HG02798 (cell line): ENCODE results near the gene ADGRG3.

Experiments
- ATAC-seq: cut with Tn5 transposase; IDR thresholded peaks from one replicate; pipeline ENCODE4 v1.9.1; 2021; ENCODE audit warnings: mild to moderate bottlenecking; ENCODE audit not compliant: unreplicated experiment, poor library complexity

ADGRG3 gene, protein sequence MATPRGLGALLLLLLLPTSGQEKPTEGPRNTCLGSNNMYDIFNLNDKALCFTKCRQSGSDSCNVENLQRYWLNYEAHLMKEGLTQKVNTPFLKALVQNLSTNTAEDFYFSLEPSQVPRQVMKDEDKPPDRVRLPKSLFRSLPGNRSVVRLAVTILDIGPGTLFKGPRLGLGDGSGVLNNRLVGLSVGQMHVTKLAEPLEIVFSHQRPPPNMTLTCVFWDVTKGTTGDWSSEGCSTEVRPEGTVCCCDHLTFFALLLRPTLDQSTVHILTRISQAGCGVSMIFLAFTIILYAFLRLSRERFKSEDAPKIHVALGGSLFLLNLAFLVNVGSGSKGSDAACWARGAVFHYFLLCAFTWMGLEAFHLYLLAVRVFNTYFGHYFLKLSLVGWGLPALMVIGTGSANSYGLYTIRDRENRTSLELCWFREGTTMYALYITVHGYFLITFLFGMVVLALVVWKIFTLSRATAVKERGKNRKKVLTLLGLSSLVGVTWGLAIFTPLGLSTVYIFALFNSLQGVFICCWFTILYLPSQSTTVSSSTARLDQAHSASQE

DNA sequence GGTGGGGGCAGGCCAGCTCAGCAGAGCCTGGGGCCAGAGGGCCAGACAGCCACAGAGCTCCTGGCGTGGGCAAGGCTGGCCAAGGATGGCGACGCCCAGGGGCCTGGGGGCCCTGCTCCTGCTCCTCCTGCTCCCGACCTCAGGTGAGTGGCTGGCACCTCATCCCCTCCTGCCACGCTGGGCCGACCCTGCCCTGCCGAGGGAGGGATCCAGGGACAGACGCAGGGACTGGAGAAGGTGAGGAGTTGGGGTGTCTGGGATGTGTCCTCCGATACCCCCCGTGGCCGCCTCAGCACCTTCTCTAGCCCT, at the start of gene ADGRG3:
Gene ADGRG3 (plus strand): TSS at position 44 of the 309 bp plus-strand sequence. CDS start 42 bp downstream, at position 86.
- no peak for ATAC-seq

DNA sequence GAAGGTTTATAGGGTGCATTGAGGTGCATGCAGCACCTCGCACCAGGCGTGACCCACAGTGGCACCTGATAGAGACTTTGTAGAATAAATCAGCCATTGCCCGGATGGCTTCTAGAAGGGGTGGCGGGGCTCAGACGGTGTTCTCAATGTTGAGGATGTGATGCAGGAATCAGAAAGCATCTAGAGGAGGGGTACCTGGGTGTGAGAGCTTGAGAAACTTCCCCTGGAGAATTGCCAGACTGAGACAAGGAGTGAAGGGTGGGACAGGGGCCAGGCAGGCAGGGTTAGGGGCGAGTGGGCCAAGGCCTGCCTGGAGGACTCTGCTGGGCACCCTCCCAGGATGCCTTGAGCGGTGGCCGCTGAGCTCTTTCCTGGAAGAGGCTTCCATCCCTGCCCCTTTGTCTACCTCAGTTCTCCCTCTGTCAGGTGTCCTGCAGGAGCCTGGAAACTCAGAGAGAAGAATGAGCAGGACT, 48.9 kb upstream of the ADGRG3 start:
- no peak for ATAC-seq

DNA sequence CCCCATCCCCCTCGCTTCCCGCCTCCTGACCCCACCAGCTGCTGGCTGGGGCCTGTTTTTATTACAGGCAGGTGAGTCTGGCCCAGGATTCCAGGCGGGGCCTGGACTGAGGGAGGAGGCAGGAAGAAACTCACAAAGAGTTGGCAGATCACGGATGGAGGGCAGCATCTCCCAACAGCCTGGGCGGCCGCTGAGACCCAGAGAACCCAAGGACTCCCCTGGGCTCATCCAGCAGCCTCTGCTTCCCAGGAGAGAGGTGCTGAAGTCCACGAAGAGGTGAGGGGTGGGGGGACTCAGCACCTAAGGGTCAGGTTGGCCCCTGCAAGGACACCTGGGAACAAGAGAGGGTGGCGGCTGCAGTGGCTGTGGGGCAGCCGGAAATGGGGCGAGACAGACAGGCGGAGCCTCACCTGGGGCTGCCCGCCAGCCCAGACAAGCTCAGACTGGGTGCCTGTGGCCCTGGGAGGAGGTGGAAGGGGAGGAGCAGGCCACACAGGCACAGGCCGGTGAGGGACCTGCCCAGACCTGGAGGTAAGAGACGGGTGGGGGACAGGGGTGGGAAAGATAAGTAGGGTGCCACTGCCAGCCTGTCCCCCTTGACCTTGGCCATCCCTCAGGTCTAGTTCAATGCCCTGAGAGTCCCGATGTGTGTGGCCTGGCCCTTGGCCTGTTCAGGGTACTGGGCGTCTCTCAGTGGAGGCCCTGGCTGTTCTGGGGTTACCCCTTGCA, 48.3 kb upstream of the ADGRG3 start:
- ATAC-seq: no peak

DNA sequence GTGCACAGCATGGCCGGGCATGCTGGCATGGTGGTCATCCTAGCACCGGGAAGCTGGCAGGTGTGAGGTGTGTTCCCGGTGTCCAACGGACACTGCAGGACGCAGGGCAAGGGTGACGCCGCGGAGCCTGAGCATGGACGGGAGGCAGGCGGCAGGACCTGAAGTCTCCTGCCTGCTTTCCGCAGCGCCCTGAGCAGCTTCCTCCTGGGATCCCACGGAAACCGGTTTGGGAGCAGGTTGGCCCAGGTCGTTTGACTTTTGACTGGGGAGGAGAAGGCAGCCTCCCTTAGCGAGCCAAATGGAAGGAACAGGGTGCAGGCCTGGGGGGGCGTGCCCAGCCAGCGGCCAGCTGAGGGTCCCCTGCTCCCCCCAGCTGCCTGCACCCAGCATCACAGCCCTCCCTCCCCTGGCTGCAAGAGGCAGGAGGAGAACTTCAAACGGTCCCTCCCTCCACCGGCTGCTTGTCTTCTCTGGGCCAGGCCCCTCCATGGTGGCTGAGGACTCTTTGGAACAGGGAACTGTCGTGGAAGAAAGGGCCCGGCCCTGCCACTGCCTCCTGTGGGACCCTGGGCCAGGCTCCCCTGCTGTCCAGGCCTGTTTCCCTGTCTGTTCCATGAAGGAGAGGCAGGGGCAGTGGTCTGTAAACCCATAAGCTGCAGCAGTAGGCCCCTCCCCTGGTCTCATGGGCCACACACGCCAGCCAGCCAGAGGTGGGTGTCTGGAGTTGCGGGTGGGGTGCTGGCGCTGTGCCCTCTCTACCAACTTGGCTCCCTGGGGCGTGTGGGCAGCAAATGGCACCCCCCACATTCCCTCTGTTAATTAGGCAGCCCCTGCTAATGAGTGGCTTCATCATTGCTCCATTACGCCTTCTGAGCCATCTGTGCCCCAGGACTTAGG, 47.5 kb upstream of the ADGRG3 start:
- ATAC-seq: no peak

DNA sequence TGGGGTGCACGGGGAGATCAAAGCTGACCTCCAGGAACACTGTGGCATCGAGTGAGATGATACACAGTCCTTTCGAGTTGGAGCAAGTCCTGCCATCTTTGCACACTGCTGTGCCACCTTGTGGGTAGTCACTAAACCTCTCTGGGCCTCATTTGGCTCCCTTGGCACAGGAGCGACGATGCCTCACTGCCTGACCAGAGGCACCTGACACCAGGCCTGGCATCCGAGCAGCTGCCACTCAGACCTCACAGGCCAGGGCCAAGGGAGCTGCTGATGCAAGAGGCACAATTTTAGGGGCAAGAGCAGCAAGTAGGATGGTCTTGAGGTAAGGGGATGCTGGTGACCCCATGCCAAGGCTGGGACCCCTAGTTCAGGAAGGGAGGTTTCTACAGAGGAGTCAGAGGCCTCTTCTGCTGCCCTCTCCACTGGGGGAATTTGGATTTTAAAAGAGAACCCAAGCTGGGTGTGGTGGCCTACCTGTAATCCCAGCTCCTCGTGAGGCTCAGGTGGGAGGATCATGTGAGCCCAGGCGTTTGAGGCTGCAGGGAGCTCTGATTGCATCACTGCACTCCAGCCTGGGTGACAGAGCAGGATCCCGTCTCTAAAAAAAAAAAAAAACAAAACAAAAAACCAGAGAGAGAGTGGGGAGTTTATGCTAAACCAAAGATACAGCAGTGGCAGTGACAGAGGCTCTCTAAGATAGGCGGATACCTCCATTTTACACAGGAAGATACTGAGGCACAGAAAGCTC, 46.4 kb upstream of the ADGRG3 start:
- ATAC-seq: no peak

DNA sequence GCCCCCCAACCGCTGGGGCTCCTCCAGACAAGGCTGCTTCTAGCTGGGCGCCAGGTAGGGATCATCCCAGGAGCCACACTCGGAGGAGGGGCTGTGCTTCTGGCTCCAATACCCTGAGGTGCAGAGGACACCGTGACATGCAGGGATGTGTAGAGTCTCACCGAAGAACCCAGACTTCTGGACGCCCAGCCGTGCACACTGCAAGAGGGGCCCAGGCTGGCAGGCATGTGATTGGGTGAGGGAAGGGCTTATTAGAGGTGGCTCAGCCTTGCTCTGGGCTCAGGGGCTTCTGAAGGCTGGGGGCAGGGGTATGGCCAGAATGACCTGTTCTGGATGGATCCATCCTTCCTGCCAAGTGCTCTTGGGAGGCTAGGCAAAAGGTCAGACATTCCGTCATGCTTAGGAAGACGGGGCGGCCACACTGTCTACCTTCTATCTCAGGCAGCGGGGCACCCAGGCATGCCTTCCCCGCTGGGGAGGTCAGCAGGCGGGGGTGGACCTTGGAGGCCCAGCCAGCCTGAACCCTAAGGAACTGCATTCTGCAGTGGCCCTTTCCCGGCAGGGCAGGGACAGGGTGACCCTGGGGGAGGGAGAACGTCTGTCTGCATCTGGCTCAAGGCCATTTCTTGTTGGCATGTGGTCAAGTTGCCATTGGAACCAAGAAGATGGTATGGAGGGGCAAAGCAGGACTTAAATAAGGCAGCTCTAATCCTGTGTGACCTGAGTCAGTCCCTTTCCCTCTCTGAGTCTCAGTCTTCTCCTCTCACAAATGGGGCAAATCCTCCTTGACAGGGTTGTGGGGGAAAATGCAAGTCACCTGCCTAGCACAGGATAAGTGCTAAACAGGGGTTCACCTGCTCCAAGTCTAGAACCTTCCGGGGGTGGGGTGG, 45.5 kb upstream of the ADGRG3 start:
- ATAC-seq: no peak

DNA sequence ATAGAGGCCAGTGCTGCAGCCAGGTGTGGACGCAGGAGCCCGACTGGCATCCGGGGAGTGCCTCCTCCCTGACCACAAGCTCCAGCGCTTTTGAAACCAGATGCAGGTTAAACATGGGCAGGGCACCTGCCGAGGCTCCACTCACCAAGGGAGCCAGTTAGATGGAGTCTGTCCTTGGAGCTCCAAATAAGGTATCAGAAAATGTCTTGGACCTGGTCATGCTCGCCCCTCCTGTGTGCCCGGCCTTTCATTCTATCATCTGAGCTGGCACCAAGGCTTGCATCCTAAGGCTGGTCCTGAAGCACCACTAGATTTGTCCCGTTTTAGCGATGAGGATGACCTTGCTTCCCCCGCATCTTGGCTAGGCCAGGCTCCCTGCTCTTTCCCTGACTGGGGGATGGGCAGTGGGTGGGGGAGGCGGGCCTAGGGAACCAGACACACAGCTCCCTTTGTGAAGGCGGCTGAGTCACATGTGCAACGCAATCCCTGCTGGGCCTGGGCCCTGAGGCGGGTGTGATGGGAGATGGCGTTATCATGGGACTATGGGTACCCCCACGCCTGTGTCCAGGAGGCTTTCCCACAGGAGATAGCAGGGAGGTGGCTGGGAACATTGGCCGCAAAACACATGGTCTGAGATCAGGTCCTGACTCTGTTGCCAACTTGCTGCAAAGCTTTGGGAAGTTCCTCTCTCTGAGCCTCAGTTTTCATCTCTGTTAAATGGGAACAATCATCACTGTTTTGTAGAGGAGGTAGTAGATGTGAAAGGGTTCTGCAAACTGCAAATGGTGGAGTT, 44.7 kb upstream of the ADGRG3 start:
- no peak for ATAC-seq

DNA sequence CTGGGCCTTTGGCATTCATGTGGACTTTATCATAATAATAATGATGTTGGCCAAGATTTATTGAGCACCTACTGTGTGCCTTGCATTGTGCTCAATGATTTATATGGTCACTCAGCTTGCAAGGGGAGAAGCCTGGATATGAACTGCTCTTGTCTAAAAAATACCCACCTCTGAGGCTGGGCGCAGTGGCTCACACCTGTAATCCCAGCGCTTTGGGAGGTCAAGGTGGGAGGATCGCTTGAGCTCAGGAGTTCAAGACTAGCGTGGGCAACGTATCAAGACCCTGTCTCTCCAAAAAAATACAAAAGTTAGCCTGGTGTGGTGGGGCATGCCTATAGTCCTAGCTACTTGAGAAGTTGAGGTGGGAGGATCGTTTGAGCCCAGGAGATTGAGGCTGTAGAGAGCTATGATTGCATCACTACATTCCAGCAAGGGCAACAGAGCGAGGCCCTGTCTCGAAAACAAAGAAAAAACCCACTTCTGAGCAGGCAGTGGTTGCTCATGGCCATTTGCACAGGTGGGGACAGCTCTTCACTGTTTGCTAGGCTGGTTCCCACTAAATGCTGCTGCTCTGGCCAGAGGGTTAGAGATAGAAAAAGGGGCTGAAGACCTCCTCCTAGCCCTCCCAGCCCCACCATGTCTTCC, 43.9 kb upstream of the ADGRG3 start:
- ATAC-seq: no peak

DNA sequence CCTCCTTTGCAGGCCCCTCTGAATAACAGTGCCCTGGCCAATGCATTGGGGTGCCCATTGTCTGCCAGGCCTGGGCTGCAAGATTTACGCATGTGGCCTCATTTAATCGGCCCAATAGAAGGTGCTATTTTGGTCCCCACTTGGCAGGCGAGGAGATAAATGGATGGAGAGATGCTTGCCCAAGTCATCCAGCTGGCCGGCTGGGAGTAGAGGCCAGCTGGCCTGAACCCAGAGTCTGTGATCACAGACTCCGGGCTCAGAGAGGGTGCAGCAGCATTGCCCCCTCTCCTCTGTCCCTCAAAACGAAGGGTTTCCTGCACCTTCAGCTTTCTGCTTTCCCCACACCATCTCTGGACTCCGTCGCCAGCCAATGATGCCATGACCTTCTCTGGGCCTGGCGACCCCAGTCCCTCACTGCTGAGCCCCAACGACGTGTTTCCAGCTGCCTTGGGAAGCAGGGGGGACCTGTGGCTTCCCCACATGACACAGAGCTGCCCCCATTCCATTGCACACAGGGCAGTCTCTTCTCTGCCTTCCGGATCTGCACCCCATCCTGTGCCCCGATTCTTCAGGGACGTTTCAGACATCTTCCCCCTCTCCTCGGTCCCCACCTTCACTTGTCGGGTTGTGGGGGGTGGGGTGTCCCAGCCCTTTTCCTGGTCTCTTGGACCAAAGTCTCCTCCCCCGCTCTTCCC, 43.2 kb upstream of the ADGRG3 start:
- ATAC-seq: no peak

DNA sequence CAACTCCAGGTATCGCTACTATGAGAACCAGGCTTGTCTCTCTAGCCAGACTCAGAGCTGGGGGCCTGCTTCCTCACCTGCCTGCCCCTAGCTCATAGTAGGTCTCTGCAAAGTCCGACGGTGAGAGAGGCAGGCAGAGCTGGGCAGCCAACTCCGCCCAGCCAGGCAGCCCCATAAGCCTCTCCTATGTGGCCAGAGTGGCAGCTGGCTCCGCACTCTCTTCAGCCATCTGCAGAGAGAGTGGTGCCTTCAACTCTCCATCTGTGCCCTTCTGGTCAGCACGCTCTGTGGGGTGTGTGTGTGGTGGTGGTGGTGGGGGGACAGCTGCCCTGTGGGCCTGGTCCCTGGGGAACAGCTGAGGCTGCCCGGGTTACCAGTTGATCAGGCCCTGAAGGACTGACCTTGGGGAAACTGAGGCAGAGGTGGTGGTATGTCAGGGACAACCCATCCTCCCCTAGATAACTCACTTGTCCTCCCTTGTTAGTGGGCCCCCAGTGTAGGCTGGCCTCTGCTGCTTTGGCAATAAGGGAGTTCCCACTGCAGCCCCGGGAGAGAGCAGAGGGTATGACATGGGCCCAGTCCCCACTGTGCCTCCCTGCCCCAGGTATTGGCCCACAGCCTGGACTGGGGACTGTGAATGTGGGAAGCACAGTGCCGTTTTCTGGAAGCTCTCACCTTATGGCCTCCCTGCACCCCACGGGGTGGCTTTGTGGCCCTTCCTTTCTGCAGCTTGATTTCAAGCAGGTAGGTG, 41.5 kb upstream of the ADGRG3 start:
- no peak for ATAC-seq

DNA sequence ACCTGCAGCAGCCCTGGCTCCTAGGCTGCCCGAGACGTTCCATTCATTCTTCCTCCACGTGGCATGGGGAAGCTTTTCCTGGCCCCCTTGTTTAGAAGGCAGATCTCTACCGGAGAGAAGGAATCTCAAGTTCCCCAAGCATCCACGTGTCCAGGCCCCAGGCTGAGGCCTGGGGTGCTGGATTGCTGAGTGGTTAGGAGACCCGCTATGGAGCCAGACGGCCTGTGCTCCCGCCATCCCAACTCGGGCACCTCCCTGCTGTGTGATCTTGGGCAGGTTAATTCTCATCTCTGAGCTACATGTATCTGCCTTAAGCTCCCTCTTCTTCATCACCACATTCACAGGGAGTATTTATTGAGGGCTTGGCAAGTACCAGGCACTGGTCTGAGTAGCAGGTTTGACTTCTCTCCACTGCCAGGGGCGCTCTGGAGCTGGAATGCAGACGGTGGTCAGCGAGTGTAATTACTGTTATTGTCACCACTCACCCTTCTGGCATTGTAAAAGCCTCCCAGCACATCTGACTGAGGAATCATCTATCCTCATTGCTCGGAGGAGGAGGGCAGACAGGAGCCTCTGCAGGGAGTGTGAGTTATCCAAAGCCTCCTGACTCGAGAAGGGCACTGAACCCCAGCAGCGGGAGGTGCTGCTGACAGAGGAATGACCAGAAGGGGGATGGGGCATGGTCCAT, 40.8 kb upstream of the ADGRG3 start:
- no peak for ATAC-seq

DNA sequence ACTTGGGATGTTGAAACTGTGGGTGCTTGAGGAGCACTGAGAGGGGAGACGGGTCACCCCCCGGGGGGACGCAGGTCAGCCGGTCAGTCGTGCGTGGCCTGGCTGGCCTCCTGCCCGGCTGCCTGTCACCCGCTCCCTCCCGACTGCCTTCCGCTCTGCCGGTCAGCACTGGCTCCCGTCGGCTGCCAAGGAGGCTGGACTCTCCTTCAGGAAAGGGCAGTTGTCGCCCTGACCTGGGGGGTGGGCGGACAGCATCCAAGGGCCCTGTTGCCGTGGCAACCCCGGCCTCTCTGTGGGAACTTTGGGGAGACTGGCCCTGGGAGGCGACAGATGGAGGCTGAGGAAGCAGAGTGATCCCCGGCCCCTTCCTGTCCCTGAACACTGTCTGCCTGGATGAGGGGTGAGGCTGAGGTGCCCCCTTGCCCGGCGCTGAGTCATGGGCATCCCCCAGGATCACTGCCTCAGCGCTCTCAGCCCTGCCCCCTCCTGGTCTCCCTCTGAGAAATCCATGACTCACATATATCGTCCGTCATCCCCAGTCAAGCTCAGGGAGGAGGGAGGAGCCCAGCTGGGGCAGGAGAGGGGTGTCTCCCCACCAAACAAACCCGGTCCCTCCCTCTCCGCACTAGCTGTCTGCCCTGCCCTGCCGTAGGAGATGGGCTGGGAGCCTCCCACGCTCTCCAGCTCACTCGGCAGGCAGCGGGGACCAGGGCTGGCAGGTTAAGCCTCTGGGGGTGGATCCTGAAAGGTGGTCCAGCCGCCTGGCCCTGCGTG, 39.9 kb upstream of the ADGRG3 start, which contains the start of gene ADGRG1:
Gene ADGRG1 (plus strand): TSS at position 623 of the 774 bp plus-strand sequence. CDS start 21,658 bp downstream, outside the sequence.
- ATAC-seq: no peak

DNA sequence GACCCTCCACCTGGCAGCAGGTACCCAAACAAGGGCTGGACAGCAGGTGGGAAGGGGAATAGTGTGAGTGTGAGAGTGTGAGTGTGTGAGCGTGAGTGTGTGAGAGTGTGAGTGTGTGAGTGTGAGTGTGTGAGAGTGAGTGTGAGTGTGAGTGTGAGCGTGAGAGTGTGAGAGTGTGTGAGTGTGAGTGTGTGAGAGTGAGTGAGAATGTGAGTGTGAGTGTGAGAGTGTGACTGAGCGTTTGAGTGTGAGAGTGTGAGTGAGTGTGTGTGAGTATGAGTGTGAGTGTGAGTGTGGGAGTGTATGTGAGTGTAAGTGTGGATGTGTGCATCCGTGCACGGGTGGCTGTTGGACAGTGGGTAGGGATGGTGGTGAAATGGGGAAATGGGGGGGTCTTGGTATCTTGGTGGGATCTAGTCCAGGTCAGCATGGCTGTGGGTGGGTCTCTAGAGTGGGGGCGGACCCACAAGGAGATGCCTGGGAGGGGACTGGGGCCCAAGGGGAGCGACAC, 39.3 kb upstream of the ADGRG3 start:
- ATAC-seq: no peak

DNA sequence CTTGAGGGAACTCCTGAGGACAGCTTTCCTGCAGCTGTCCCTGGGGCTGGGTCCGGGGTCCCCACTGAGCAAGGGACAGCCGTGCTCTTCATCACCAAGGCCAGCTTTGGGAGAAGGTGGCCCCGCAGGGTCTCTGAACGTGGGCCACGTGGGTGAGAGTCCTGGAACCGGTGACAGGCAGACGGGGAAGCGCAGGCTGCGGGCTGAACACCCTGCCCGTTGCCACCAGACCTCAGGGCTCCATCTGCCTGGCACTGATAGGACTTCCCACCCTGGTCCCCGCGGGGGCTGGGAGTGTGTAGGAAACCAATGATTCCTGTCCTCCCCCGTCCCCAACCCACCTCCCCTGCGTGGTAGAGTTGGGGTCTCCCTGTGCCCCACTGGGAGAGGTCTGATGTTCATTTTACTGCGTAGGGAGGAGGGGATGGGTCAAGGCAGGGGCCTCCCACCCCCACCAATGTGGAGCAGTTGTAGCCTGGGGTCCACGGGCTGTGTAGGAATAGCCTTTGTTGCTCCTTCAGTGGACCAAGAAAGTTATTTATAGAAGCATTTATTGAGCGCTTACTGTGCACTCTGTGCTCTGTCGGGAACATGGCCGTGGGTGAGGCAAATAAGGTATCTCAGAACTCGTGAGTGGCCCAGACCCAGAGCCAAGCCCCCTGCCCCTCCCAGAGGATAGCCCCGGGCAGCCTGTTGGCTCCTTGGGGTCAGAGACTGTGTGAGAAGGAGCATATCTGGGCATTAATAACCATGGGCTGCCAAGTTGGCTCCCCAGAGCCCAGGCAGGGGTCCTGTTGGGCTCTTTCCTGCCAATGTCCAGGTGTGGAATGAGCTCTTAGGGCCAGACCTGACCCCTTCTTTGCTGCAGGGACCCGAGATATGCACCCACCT, 38.3 kb upstream of the ADGRG3 start:
- no peak for ATAC-seq
